DMS79 treated with DMSO at 0.1 percent for 48 hours (cell line): ENCODE data around the gene SRCIN1.
A peak's percentile ranks its signal among the peaks of the same experiment; 100 is the strongest.
"Not testable (repeated sequence)": the region's sequence is repeated elsewhere in the genome, so short reads cannot be mapped to it uniquely, and the experiment has no call there.

ENCODE experiments used
- DNase-seq: peaks from one replicate; lab custom pipeline; 2025; lab: John Stamatoyannopoulos, UW

Gene SRCIN1

DNA sequence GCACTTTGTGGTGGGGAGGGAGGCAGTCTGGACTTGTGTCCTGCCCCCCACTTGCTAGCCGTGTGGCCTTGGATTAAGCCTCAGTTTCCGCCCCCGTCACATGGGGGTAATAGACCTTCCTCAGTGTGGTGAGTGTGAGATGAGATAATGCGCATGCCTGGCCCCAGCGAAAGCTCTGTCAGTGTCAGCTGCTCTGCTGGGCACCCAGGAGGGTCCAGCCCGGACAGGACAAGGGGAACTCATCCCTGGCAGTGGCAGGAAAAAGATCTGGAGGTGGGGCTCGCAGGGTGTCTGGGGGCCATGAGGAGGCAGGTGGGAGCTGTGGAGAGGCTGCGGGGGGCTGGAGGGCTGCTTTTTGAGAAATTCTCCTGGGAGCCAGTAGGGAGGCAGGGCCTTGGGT, 63.5 kb downstream of the SRCIN1 start:
- no peak for DNase-seq

DNA sequence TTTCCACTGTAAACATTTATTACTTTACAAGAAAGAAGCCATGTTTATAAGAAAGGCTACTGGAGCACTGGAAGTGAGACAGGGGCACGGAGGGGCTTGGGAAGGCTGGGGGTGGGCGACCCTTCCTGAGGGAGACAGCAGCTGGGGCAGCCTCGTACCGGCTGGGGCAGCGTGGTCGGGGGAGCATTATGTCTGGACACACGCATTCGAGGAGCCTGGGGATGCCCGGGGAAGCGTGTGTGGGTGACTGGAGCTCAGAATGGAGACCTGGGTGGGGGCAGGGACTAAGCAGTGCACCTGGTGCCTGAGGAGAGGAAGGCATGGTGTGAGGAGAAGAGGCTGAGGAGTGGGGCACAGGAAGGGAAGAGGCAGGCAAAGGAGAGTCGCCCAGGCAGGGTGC, 64.5 kb downstream of the SRCIN1 start:
- no peak for DNase-seq

DNA sequence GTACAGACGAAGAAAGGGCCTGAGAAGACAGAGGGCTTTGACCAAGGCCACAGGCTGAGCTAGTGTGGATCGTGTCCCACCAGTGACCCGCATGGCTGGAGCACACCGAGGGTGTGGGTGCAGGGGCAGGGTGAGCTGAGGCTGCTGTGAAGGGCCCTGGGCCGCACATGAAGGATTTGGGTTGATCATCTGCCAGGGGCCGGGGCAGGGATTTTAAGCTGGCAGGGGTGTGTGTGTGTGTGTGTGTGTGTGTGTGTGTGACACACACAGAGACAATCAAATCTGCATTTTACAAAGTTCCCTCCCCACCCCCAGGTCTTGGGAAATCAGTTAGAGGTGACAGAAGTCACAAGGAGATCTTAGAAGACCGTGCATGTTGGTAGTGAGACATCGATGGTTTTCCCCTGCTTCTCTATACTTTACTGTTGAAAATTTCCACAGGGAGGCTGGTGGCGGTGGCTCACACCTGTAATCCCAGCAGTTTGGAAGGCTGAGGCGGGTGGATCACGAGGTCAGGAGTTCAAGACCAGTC, 65.2 kb downstream of the SRCIN1 start:
- DNase-seq, result no peak

DNA sequence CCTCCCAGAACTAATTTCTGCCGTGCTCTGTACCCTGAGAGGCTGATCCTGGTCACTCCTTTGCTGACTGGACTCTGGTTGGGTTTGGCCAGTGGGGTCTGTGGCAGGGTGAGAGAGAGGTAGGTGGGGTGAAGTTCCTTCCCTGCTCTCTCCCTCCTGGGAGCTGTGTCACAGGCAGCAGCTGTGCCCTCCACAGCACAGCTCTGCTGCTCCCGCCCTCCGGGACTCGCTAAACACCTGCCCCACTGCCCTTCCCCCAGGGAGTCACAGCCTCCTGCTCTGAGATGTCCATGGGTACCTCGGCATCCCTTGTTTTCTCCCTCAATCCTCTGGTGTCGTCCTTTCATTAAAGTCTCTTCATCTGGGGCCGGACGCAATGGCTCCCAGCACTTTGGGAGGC, 66.4 kb downstream of the SRCIN1 start:
- no peak for DNase-seq

DNA sequence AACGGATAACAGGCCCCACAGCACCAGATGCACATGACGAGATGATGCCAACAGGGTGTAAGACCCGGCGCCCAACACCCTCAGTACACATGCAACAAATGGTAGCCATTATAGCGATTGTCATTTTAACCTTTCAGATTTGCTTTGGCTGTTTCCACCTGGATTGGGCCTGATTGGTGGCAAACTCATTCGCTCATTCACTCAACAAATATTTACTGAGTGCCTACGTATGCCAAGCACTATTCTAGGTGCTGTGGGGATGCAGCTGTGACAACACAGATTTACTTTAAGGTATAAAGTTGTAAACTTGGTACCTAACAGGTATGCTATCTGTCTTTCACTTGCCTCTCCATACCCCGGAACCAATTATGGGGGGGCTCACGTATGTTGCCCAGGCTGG, 66.8 kb downstream of the SRCIN1 start:
- no peak for DNase-seq

DNA sequence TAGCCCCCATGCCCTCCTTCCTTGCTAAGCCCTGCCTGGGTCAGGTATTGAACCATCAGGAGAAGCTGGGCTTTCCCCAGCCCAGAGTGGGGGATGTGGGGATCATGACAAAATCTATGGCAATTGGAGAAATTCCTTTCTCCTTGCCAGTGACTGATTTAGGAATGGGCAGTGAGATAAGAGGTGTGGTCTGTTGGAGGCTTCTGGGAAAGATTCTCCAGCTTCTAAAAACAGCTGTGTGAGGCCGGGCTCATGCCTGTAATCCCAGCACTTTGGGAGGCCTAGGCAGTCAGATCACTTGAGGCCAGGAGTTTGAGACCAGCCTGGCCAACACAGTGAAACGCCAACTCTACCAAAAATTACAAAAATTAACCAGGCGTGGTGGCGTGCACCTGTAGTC, 69.1 kb downstream of the SRCIN1 start:
- no peak for DNase-seq

DNA sequence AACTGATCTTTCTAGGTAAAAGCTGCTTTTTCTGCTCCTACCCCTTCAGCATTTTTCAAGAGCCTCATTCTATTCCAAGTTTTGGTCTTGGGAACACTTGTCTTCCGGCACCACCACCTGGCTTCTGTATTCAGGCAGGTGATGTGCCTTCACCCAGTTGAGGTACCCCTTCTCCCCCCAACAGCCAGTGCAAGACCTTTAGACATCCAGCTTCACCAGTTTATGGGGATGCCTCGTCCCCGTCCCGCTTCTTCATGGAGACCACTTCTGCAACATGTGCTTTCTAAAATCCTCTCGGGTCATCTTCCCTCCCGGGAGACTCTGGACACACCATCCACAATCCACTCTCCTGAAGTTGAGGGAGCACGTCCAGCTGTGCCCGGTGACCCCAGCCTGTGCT, 69.9 kb downstream of the SRCIN1 start:
- no peak for DNase-seq

DNA sequence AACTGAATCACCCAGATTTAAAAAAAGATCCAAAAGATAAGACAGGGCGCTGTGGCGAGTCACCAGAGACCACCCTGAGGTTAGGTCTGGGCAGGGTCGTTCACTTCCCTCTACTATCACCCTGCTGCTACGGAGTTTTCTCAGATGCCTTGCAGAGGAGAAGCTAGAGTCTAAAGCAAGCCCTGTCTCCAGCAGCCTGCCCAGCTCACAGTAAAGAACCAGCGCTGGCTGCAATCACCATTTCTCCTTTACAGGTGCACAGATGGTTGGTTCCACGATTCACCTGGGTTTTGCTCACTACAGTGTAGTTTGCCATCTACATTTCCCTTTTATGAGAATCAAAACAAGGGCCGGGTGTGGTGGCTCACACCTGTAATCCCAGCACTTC, 71.3 kb downstream of the SRCIN1 start:
- no peak for DNase-seq

DNA sequence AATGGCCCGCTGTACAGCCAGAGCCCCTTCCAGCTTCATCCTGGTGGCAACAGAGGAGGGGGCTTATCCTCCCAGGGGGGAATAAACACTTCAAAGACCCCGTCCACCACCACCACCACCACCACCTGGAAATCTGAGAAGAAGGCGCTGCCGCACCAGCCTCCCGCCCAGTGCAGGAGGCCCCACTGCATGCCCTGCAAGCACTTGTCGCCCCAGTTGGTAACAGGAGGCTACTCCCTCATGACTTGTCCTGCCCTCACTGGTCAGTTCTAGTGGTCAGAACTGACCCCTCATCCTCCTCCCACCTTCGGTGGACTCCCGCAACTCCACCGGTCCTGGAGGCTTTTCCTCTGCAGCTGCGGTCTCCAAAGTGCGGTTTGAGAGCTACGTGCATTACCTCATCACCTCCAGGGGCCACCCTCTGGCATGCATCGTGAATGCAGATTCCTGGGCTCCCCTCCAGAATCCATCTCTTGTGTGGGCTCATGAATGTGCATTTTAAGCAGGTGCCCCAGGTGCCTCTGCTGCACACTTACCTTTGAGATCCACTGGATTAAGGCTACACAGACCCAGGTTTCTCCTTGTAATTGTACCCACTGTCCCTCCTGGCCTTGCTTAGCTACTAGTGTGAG, 71.8 kb downstream of the SRCIN1 start:
- DNase-seq, result no peak

DNA sequence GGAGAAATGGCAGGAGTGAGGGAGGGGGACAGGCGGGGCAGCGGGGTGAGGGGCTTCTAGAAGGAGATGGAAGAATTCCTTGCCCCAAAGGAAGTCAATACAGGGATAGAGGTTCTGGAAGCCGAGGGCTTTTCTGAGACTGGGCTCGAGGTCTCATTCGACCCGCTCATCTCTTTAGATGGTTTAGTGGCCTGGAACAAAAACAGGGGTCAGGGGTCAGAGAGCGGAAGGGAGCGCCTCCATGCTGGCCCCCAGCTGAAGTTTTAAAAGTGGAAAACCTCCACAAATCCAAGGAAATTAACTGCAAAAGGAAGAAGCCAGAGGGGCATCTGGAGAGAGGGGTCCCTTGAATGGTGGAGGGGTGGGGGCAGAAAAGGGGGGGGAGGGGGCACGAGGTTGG, 72.5 kb downstream of the SRCIN1 start:
- no peak for DNase-seq

DNA sequence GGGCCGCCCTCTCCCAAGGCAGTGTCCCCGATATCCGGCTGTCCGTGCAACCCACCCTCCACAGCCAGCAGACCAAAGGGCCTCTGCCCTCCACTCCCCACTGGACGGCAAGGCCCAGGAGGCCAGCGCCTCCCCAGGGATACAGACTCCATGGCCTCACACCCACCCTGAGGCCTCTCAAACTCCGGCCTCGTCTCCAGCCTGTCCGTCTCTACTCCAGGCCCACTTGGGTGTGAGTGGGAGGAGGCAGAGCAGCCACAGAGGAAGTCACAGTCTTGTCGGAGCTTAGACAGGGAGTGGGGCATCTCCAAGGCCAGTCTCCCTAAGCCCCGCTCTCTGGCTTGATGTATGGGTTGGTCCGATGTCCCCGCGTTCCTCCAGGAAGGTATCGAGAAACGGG, 73.3 kb downstream of the SRCIN1 start:
- no peak for DNase-seq

DNA sequence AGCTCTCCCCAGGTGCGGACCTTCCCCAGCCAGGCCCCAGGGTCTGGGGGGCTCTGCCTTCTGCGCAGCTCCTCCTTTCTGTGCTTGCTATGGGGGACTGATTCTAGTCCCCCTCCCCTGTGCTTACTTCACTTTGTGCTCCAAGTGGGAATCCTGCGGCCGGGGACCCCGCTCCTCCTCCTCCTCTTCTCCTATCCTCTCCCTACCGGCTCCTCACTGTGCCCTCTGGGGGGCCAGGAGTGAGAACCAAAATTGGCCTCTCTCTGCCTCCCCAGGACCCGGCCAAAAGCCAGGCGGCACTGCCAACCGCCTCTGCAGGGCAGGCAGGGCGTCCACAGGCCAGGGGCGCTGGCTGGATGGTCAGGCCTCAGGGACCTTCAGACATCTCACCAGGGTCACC, 74.0 kb downstream of the SRCIN1 start:
- DNase-seq, result not testable (repeated sequence)

DNA sequence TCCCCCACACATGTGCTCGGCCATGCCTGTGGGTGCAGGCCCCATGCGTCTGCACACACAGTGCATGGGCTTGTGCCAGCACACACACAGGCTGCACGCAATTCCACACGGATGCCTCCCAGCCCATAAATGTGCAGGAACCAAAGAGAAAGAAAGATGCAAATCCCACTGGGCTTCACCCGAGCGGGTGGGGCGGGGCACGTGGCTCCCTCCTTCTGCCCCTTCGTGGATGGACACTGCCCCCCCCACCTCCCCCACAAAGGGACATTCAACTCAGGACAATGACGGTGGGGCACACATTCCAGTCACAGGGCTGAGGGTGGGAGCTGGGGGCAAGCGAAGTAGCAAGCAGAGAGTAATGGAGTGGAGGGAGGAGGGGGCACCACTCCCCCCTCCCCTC, 74.9 kb downstream of the SRCIN1 start:
- not testable (repeated sequence) for DNase-seq

DNA sequence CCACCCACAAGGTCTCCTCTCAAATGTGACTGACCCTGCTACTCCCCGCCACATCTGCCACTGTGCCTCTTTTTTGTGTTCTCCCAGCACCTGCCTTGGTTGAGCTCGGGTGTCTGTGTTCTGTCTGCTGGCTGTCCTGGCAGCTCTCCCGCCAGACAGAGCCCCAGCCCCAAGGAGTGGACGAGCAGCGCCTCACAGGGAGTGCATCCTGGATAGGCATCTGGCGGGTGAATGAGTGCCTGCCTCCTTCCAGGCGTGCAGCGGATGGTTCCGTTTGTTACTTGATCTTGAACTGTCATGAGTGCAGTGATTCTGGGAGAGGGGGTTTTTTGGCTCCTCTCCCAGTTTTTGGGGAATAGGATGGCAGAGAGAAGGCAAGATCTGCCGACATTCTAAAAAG, 77.6 kb downstream of the SRCIN1 start:
- peak; percentile 54 for DNase-seq

DNA sequence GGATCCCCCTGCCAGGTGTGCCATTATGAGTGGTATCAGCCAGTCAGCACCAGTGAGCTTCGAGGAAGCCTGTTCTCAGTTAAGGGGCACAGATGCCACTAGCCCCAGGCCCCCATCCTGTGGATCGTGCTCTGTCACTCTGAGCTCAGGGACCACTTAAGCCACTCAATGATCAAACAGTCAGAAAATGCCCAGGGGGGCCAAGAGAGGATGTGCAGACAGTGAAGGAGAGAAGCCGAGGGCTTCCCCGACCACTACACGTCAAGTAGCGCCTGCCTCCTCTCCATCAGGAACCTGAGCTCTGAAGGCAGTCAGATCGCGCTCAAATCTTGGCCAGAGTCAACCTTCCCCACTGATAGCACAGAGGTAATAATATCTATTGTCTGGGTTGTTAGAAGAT, 79.2 kb downstream of the SRCIN1 start:
- peak; percentile 4 for DNase-seq

DNA sequence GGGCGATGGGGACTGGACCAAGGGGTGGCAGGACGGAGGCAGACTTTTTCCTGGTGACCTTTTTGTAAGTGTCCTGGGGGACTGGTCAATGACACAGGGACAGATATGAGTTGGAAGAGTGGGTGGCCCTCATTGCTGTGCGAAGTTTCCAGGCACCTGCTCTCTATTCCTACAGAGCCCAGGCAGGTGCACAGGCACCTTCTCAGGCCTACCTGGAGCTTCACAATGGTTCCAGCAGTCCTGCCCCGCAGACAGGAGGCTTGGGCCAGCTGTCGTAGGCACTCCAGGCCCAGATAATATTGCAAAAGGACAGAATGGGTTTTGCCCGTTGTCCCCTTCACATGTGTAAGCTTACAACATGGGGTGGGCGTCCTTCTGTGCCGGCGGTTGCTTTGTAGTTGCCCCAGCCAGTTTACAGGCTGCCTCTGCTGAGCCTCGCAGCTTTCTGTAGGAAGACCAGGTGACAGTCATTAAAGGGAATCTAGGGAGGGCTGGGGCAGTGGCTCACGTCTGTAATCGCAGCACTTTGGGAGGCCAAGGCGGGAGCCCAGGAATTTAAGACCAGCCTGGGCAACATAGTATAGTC, 93.2 kb downstream of the SRCIN1 start:
- DNase-seq, result no peak

DNA sequence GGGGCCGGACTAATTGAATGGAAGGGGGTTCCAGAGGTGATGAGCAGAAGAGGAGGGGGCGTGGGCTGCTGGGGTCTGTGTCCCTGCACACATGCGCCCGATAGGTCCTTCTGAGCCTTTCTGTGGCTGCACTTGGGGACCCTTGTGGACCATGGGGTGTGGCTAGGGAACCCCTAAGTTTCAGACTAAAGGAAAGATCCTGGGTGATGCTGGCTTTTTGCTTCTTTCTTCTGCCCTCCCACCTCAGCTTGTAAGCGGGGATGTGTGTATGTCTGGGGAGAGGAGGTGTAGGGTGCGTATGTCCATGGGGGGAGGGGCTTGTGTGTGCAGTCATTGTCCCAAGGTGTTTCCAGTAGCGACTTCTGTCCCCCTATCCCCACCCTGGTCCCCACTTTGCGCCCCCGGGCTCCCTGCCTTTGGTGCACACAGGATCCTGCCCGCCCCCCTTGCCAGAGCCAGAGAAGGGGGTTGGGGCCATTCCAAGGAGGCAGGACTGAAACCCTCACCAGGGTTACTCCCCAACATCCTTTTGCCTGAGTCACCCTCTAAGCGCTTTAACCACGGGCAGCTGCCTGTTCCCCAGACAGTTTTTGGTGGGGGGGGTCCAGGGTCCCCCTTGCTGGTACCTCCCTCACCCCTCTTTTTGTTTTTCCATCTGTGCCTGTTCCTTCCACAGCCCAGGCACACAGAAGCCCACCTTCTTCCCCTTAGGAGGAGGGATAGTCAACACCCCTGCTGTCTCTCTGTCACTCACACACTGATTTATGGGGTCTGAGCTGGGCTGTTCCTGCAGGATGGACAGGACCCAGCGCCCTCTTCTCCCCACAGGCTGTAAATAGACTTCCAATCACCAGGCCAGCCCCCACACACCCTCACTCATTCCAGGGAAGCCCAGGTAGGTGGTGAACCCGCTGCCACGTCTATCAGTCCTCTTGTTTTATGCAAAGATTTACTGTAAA, 94.3 kb downstream of the SRCIN1 start:
- no peak for DNase-seq

DNA sequence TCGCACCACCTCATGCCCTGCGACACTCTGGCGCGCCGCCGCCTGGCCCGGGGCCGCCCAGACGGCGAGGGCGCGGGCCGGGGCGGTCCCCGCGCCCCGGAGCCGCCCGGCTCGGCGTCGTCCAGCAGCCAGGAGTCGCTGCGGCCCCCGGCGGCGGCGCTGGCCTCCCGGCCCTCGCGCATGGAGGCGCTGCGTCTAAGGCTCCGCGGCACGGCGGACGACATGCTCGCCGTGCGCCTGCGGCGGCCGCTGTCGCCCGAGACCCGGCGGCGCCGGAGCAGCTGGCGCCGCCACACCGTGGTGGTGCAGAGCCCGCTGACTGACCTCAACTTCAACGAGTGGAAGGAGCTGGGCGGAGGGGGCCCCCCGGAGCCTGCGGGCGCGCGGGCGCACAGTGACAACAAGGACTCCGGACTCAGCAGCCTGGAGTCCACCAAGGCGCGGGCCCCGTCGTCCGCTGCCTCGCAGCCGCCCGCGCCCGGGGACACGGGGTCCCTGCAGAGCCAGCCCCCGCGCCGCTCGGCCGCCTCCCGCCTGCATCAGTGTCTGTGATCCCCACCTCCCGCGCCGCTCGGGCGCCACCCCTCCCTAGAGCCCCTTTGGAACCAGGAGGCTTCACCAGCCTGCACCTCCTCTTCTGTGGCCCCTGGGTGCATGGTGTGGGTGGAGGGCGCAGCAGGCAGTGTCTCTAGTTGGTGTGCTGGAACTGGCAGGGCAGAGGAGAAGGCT, 95.2 kb downstream of the SRCIN1 start:
- DNase-seq, result no peak

DNA sequence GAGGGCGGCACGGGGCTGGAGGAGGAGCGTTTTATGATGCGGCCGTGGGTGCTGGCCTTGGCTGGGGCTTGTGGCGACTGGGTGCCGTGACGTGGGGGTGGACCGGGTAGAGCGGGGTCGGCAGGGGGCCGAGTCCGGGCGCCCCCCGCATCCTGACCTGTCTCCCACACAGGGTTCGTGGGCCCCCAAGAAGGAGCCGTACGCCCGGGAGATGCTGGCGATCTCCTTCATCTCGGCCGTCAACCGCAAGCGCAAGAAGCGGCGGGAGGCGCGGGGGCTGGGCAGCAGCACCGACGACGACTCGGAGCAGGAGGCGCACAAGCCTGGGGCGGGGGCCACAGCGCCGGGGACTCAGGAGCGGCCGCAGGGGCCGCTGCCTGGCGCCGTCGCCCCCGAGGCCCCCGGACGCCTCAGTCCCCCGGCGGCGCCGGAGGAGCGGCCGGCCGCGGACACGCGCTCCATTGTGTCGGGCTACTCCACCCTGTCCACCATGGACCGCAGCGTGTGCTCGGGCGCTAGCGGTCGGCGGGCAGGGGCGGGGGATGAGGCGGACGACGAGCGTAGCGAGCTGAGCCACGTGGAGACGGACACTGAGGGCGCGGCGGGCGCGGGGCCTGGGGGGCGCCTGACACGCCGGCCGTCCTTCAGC, 95.9 kb downstream of the SRCIN1 start:
- DNase-seq, result no peak

DNA sequence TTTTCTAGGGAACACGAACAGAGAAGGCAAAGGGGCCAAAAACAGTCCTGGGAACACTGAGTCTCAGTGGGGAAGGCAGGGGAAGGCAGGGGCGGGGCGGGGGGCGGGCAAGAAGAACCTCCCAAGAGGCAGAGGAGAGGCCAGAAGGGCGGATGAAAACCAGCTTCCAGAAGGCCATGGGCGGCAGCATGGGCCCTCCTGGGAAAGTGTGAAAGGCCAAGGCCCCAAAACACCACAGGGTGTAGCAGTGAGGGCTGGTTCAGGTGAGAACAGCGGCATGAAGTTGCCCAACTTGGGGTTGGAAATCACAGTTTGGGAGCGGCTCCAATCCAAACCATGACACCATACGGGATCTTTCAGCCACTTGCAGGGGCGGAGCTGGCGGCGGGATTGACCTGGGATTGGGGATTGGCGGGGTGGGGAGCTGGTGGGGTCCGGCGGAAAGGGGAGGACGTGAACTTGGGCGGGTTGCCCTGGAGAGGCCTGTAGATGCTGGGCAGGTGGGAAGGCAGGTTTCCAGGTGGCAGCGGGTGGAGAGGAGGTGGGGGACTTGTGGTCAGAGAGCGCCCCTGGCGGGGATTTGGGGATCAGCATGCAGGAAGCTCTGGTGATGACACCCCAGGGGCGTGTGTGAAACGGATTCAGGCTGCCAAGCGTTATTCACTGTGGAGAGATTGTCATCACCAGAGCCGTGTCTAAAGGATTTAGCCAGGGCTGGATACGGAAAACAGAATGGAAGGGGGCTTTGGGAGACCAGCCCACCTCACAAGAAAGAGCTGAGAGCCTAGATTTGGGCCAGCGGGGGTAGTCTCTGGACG, 96.6 kb downstream of the SRCIN1 start:
- no peak for DNase-seq

DNA sequence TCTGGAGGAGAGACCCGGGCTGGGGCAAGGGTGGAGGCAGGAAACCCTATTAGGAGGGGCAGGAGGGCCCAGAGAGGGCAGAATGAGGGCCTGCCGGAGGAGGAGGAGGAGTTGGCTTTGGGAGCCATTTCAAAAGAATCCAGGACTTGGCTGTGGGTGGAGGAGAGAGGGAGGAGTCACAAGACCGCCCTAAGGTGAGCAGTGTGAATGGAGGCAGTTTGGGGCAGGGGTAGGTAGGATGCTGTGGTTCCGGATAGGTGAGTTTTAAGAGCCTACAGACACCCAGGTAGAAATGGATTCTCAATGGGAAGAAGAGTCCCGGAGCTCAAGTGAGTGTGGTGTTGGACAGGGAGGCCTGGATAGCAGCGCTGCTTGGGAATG, 97.2 kb downstream of the SRCIN1 start:
- no peak for DNase-seq
